ENCODE results near the gene PRH2.

PRH2 gene

DNA sequence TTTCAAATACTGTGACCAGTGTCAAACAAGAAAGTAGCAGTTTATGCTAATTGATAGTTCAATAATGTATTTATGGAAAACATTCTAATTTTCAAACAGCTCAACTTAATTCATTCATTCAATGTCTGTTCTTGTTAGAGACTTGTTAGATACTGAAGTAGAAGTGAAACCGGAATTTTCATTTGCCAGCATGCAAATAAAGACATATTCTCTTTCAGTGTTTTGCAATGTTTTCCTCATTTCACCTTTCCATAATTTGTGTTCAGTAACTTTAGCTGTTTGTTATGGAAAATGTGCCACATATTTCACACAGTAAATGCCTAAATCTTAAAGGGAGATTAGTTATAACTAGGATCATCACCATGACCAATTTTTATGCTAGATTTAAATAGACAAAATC lies 36.4 kb downstream of the PRH2 start:
- DNase-seq: no peak

DNA sequence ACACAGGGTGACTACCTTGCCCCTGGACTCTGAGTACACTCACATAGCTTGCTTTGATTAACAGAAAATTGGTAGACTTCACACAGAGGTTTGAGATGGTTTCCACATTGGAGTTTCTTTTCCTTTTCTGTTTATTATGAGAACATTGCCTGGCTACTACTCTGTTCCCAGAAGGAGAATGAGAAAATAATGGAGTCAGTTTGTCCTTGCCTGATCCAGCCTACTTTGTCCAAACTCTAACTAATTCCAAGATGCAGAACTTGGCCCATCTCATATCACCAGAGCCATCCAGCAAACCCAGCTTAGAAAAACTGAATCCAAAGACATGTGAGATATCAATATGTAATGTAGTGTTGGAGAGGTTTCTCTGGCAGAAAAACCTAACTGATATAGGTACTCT lies 37.3 kb downstream of the PRH2 start:
- DNase-seq: no peak

DNA sequence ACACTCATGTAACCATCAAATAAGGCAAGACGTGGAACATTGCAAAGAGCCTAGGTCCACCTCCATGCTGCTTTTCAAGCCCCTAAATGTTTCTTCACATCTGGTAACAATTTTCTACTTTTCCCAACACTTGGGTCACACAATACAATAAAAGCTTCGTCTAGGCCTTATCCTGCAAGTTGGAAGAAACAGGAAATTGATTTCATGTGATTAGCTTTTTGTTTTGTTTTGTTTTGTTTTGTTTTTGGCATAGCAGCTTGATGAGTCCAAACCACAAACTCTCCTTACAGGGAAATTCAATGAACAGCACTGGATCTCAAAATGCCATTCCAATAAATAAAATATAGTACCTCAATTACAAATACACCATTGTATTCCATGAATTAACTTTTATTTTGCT lies 38.4 kb downstream of the PRH2 start:
- no peak for DNase-seq

DNA sequence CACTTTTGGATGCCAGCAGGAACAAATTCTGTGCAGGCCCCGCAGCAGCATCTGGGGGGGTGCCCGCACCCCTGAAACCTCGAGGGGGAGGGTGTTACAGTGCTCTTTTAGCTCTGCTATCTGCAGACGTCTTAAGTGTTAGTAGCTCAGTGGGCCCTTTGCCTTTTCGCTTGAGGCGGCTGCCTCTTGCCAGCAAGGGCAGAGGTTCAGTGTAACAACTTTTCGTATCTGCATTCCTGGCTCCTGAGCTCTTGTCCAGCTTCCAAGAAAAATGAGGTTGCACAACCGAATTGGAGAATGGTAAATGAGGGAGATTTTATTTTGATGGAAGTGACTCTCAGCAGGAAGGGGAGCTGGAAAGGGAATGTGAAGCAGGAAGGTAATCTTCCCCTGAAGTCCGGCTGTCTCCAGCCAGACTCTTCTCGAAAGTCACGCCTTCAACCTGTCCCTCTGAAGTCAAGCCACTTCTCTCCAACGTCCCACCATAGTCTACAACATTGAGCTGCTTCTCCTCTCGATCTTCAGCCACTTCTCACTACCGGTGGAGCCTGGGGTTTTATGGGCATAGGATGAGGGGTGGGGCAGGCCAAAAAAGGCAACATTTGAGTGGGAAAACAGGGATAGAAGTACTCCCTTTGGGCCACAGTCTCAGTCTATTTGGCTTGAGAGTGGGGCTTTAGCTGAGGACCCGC lies 39.9 kb downstream of the PRH2 start:
- no peak for DNase-seq

DNA sequence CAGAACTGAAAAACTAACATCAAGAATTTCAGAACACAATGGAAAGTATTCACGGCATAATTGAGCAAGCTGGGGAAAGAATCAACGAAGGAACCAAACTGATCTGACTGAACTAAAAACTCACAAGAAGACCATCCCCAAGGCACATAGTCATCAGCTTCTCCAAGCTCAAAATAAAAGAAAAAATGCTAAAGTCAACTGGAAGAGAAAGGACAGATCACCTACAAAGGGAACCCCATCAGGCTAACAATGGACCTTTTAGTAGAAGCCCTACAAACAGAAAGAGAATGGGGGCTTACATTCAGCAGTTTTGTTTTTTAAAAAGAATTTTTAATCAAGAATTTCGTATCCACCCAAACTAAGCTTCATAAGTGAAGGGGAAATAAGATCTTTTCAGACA lies 45.9 kb downstream of the PRH2 start:
- no peak for DNase-seq

DNA sequence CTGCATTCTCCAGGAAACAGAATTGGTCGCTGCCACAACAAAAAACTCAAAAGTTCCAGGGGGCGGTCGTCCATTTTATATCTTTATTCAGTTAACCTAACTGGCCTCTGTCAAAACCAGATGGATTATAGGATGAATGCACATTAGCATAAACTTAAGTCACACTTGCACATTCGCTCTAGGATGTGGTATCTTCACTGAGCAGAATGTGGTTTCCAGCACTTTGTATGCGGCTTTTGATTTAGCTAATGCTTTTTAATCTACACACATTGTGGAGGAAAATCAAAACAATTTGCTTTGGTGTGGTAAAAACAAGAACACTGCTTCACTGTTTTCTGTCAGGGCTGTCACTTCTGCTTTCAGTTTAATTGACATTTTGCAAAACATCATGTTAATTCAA lies 53.2 kb downstream of the PRH2 start:
- no peak for DNase-seq

All from NCI-H1417 (cell line).